DMS53 treated with DMSO at 0.1 percent for 48 hours (cell line): ENCODE data around the gene GBX1.

Experiments
- DNase-seq: peaks from one replicate; lab custom pipeline; 2025; ENCODE audit not compliant: unreplicated experiment; lab: John Stamatoyannopoulos, UW

The GBX1 gene

DNA sequence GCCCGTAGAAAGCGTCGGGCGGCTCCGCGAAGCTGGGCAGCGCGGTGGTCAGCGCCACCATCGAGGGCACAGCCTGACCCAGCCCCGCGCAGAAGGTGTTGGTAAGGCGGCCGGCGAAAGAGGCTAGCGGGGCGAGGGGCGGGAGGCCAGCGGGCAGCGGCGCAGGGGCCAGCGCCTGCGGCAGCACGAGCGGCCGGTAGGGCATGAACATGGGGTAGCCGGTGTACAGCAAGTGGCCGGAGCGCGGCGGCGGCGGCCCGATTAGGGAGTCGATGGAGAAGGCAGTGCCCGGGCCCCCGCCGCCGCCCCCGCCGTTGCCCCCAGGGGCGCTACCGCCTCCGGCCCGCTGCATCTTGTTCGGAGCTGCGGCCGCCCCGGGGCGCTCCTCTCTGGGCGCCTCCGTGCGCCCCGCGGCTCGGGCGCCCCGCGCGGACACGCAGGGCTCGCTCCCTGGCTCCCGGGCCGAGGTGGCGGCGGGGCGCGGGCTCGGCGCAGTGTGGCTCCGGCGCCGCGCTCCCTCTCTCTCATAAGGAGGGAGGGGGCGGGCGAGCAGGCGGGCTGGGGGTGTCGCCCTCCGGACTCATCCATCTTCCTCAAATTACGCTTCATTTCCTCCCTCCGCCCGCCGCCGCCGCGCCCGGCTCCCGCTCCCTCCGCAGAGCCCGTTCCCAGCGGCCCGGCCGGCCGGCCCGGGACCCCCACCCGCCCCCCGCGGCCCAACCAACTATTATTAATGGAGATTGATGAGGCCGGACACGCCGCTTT lies at the start of gene GBX1:
Gene GBX1 (minus strand): TSS at position 498 of the 765 bp plus-strand sequence. CDS start 146 bp downstream, at position 352.
- no peak for DNase-seq

DNA sequence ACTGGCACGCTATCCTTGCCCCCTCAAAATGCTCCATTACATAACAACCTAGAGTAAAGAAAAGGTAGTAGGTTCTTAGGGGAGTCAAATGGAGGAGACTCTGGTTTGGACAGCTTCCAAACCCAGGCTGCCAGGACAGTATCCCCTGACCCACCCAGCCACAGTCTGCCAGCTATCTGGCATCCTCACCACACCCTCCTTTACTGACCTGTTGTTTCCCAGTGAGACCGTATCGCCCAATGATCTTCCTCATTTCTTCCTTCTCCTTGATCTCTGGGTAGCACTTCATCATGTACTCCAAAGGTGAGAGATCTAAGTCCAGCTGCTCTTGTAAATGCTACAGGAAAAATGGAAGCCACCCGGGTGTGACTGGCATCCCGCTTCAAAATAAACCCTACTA lies 47.9 kb upstream of the GBX1 start:
- DNase-seq, result no peak

DNA sequence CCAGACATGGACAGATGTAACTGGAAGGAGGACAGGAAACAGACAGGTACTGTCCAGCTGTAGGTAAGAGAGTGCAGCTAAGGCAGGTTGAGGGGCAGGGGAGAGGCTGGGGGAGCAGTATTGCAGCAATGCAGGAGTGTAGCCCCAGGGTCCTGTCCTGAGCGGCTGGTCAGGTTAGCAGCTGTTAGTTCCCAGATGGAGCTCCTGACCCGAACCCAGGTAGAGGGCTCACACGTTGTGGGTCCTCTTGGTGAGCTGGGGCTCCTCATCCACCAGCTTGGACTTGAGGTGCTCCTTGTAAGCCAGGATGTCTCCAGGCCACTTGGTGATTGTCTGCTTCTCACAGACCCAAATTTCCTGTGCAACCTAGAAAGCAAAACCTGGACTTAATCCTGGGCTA lies 46.3 kb upstream of the GBX1 start:
- DNase-seq, result no peak

DNA sequence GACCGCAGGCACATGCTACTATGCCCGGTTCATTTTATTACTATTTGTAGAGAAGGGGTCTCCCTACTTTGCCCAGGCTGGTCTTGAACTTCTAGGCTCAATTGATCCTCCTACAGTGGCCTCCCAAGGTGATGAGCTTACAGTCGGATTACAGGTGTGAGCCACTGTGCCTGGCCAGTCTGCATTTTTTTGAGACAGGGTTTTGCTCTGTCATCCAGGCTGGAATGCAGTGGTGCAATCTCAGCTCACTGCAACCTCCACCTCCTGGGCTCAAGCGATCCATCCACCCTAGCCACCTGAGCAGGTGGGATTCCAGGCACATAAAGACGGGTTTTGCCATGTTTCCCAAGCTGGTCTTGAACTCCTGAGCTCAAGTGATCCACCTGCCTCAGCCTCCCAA lies 45.1 kb upstream of the GBX1 start:
- no peak for DNase-seq

DNA sequence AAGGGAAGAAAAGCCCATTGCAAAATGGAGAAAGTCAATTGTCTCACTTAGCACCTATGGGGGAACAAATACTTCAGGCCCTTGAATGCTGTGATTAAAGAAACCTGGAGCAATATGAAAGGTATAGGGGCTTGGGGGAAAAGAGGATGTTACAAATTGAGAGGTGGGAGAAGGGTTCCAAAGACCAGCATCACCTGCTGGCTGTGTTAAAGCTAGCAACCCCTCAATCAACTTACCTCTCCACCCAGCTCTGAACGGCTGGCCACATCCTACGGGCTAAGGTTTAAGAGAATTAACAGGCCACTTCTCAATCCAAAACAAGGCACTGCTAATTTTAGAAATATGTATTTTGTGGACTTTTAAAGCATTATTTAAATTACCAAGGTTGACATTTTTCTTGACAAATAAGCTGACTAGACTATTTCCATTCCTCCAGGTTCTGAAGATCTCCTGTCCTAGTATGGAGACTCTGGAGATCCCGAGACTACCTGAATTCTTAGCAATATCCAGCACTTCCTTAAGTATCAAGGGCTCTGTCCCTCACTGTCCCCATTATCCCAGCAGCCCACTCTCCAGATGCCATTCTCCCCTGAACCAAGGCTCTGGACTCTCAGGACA lies 43.8 kb upstream of the GBX1 start:
- no peak for DNase-seq

DNA sequence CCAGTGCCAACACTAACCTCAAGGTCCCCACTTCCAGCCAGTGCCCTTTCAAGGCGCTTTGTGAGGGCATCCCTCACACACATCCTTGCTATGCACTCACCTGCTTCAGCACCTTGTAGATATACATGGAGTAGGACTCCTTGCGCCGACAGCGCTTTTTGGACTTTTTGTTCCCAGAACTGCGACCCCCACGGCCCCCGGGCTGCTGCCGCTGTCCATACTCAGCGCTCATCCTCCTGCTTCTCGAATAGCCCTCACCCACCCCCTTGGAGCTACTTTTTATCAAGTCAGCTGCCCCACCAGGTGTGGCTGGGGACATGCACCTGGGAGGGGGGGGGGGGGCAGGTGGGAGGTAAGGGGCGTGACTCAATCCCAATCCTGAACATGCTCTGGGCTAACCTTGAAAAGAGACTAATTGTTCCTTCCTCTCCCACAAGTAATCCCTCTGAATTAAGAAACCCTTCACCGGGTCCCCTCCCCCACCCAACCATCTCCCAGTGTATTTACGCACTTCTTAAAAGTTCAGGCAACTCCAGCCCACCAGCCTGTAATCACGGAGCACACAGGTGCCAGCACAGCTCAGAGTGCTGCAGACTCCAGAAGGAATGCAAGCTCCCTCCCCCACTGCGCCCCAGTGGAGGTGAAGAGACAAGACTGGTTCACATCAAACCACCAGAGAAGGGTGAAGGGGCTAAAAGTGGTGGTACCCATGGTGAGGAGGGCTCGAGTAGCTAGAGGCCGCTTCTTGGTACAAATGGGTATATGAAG lies 42.8 kb upstream of the GBX1 start, which contains the start of gene H2BK1:
Gene H2BK1 (minus strand): TSS at position 402 of the 768 bp plus-strand sequence. CDS start 170 bp downstream, at position 232.
- DNase-seq, result no peak

DNA sequence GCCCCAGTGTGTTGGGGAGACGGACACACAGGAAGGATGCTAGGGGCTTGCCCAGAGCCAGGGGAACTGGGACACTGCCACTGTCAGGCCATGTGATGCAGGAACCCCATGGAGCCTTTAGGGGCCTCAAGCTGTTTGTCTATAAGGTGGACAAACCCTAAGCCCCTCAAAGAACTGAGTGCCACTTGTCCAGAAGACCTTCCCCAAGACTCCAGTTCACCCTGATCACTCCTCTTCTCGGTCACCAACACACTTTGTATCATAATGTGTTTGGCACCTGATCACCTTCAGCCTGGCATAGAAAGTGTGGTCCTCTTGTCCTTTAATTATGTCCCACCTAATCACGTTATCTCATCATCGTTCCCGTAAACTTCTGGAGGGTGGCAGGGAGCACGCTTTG lies 42.1 kb upstream of the GBX1 start:
- no peak for DNase-seq

DNA sequence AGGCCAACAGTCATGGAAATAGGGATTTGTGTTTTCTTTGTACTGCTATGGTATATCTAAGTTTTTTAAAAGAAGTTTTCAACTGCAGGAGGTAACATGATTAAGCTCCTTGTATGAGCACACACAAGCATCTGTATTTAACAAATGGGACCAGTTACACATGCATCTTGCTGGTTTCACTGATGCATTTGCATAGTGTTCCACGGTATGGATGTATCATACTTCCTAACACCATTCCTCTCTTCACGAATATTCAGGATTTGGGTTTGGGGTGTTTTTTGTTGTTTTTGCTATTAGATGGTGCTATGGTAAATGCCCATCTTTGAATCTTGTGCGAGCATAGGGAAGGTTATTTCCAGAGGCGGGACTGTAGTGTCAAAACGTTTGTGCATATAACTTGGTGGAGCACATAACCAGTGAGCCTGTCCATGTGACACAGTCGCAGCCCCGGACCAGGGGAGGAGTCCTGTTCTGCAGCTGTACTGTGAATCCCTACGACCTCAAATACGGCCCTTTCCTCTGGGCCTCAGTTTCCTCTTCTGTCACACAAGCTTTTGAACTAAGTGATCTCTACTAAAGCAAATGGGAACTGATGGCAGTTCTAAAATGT lies 40.9 kb upstream of the GBX1 start:
- DNase-seq, result no peak

DNA sequence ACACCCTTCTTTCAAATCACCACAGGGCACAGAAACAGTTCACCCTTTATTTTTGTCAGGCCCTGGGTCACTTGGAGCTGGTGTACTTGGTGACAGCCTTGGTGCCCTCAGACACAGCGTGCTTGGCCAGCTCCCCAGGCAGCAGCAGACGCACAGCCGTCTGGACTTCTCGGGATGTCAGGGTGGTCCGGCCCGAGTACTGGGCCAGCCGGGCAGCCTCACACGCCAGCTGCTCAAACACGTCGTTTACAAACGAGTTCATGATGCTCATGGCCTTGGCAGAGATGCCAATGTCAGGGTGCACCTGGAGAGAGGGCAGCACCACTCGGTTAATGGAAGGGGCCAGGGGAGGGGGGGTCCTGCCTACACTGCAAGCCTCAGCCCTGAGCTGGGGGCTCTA lies 40.3 kb upstream of the GBX1 start:
- no peak for DNase-seq

DNA sequence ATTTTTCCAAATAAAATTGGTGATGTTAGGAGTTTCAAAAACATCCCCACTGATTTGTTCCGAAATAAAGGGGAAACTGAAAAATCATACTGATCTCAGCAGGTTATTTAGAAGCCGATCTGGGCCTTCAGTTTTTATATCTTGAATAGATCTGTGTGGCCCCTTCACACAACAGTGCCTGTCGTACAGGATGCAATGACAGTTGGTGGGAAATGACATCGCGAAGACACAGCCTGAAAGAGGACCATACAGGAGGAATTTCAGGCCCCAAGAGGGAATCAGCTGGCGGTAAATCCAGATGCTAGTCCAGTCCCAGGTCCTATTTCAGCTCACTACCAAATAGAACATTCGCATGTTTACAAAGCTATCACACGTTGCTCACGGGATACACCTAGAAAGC lies 39.8 kb upstream of the GBX1 start:
- no peak for DNase-seq

DNA sequence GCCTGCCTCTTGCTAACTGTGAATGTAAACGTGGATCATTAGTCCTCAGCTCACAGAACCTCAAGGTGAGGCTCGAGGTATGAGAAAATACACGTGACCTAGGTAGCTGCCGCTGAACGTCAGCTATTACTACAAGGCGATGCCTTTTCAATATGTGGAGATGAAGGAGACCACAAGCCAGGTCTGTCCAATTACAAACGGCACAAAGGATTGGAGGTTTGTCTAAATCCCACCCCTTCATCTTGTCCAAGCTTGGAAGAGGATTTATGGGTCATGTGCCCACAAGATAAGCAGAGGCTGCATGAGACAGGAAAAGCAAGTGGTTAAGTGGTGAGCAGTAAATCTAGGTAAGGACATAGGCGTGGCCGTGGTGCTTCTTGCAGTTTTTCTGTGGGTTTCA lies 39.4 kb upstream of the GBX1 start:
- DNase-seq, result no peak

DNA sequence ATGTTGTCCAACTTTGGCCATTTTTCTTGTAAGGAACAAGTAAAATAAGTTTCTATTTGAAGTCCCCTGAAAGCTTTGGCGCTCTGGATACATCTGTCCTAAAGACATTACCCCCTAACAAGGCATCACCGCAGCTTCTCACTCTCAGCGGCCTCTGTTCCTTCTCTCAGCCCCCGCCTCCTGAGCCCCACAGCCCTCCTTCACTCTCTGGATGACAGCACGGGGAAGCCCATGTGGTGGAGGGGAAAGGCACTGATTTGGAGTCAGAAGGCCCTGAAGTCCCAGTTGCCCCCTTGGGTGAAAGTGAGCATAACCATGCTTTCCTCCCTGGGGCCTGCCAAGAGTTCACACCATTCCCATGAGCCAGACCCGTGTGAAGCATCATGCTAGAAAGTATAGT lies 38.2 kb upstream of the GBX1 start:
- no peak for DNase-seq

DNA sequence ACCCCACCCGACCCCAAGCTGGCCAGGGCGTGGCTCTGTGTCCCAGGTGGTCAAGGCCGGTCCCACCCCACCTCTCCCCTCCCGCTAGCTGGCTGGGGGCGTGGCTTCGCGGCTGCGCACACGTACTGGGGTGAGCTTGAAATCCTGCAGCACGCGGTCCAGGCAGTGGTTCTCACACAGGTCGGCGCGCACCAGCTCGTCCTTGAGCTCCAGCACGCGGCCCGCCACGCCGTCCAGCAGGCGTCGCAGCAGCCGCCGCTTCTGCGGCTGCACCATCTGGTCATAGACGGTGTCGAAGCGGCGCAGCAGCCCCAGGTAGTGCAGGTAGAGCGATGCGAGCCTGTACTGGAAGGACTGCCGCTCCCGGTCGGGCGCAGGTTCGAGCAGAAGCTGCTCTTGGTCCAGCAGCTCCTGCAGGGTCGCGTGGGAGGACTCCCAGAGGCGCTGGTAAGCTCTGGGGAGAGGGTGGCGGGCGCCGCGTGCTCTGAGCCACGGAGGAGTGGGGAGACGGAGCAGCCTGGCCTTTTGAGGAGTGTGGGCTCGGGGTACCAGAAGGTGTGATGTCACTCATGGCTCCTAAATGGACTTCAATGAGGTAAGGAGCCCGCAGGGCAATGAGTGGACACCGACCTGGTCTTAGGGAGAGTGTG lies 37.0 kb upstream of the GBX1 start:
- DNase-seq, result peak; percentile 38

DNA sequence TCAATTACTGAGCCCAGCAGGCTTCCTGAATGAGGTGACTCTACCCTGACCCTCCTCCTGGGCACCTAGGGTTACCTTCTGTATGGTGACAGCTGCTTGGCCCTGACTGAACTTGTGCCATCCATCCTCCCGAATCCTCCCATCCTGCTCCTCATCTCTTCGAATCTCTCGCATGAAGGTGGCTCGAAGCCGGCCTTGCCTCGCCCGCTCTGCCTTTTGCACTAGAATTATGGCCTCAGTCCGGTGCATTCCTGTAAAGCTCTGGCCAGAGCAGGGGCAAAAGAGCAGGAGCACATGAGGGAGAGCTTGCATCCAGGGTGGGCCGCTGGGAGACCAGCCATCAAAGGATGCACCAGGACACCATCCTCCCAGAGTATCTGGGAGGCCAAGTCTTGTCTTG lies 35.3 kb upstream of the GBX1 start:
- no peak for DNase-seq

DNA sequence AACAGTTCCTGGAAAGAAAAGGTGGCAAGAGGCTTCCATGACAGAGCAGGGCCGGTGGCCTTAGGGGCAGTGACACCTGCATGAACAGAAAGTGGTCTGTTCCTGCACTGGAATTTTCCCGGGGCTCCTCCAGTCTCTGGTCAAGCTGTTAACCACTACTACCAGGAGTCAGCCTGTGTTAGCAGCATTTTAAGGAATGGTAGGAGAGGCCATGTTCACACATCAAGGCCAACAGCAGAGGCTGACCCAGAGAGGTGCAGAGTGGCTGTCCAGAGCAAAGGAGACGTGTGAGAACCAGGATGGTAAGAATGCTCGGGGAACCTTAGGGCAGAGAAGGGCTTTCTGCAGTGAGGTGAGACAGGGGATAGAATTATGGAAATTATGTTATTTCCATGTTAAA lies 34.3 kb upstream of the GBX1 start:
- DNase-seq, result no peak

DNA sequence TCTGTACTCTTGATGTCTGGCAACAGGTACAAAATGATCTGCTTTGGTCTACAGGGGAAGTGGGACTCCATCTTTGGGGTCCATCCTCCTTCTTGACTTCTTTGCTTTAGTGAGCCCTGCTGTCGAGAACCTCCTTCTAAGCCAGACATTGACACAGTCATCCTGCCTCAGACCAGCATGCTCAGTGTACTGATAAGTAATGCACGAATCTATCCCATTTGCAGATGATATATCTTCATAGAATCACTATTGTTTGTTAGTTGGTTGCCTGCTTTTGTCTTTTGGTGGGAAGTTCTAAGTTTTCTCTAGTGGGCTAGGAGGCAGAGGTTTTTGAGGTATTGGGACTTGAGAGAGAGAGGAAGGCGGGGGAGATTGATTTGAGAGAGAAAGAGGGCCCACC lies 33.9 kb upstream of the GBX1 start:
- DNase-seq, result no peak

DNA sequence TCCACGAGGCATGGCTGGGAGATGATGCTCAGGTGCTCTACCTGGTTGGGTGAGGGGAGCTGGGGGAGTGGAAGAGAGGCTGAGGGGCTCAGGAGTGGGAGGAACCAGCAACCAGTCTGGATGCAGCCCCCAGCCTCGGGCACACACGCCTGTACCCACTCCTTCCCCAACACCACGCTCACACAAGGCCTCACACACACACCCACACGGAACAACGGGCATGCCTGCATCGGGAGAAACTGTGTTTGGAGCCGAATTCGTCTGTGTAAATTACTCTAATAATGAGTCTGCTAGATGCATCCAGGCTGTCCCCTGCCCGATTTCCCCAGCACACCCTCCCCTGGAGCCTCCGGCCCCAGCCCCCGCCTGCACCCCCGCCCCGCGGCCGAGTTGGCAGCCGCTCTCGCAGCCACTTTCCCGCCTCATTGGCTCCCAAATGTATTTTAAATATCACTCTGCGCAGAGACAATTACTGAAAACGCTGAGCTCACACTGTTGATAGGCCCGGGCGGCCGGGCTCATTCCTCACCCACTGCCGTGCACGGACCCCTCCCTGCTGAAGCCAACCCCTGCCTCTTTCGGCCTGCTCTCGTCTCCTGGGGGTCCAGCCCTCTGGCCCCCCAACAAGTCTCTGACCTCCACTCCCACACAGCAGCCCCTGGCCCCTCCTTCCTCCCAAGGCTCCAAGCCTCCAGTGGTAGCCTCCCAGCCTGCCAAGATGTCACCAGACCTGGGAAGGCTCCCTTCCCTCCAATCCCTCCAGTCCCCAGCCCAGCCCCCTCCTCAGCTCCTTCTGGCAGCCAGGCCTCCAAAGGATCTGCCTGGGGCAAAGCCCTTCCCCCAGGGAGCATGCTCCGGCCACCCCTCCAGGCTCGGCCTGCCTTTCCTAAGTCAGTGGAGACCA lies 31.7 kb upstream of the GBX1 start:
- DNase-seq, result no peak

DNA sequence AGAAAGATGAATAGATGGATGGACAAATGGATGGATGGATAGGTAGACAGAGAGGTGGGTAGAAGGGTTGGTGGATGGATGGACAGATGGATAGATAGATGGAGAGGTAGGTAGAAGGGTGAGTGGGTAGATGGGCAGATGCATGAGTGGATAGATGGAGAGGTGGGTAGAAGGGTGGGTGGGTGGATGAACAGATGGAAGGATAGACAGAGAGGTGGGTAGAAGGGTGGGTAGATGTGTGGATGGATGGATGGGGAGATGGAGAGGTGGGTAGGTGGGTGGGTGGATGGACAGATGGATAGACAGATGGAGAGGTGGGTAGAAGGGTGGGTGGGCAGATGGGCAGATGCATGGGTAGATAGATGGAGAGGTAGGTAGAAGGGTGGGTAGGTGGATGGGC lies 30.4 kb upstream of the GBX1 start:
- no peak for DNase-seq

DNA sequence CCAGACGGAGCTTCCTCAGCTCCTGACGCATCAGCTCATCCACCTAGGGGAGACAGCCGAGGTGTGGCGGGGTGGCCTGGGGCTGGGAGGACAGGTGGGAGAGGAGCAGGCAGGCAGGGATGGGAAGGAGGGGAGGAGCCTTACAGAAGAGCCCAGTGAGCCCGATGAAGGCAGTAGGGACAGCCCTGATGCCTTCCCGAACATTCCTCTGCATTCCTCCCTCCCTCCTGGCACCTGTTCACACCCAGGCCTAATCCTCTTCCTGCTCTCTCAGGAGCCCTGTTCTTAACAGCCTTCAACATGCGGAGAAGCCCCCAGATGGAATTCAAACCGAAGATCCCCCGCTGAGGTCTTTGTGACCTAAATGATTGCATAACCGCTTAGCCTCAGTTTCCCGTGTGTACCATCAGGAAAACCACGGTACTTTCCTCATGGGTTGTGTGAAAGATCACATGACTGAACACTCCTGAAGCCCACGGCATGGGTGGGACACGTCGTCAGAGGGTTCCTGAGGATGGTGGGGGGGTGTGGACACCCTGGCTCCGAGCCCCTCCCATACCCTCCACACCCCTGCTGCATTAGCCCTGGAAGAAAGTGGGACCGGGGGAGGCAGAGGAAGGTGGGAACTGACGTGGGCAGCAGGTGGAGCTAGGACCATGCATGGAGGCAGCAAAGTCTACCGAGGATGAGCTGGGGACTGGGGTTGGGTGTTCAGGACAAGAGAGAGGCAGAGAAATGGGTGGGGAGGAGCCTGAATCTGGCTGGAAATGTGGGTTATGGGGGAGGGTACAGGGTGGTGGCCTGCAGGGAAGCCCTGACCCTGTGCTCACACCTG lies 28.3 kb upstream of the GBX1 start:
- DNase-seq, result no peak
